GM21423 (cell line): Measurements from ENCODE around the gene AKAP5.

Experiments
- ATAC-seq: cut with Tn5 transposase; IDR thresholded peaks from one replicate; pipeline ENCODE4 v1.9.1; 2021; ENCODE audit warnings: mild to moderate bottlenecking, moderate library complexity; ENCODE audit not compliant: unreplicated experiment

The AKAP5 gene

DNA sequence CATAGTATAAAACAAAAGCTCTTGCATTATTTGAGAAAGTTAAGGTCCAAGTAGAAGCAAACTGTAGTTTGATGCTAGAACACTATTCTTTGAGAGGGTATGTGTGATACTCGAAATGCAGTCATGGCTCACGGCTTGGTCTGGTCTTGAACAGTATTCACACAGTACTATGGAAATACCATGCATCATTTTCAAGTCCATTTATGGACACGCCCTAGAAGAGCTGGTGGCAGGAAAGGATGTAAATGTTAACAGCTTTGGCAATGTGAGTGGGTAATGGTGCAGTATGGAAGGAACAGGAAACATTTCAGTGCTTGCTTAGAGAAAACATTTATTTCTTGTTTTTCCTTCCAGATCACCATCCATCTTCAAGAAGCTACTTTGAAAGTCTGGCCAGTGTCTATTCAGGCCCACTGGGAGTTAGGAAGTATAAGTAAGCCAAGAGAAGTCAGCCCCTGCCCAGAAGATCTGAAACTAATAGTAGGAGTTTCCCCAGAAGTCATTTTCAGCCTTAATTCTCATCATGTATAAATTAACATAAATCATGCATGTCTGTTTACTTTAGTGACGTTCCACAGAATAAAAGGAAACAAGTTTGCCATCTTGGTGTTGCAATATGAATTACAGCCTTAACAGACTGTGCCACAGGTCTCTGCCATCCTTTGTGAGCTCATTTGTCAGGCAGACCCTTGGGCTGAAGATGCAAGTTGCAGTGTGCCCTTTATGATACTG is 5.7 kb upstream of the AKAP5 start:
- ATAC-seq, result no peak

DNA sequence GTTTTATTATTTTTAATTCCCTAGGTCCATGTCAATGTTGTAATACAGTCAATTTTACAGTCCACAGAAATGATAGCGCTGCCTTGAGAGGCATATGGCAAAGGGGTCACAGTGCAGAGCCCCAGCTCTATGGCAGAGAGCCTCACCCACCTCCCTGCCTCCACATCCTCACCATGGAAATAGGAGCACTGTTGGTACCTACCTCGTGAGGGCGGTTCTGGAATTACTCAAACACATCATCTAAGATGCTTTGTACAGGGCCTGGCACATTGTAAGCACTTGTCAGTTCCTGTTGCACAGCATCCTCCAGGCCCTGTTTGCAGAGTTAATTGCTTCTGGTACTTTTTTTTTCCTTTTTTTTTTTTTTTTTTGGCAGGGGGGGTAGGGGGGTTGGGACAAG is 4.1 kb upstream of the AKAP5 start:
- no peak for ATAC-seq

DNA sequence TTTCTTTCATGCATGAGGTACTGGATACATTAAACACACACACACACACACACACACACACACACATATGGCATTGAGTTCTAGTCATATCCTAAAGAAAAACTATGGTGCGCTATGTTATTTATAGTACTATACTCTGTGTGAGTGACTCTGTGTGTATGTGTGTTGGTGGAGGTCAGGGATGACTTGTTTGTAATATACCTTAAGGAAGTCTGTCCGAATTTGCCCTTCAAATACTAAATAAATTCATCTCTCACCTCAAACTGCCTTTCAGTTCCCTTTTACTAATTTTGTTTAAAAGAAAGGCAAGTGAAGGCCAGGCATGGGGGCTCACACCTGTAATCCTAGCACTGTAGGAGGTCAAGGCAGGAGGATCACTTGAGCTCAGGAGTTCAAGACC is 2.1 kb upstream of the AKAP5 start:
- no peak for ATAC-seq

DNA sequence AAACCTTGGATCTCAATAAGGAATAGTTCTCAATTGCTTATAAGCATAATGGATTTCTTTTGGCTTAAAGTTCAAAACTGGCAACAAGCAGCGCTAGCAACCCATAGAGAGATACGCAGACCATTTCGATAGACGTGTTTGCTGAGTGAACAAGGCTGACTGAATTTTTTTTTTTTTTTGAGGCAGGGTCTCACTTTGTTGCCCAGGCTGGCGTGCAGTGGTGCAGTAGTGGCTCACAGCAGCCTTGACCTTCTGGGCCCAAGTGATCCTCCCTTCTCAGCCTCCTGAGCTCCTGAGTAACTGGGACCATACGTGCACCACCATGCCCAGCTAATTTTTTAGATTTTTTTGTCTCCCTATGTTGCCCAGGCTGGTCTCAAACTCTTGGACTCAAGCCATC is 1.4 kb upstream of the AKAP5 start:
- no peak for ATAC-seq

DNA sequence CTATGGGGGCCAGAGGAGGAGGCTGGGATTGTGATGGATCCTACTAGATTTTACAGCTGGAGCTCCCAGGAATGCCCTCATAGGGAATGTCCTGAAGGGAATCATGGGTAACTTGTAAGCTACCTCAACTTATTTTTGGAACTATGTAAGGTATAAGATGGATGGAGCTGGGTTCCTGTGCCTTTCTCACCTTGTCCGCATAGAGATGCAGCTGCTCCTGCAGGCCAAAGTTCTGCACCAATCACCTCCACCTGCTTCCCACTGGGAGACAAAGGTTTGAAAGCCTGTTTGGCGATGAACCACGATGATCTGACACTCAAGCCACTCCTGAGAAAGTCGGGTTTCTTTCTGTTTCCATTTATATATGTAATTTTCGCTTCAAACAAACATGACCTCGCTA is 648 bp upstream of the AKAP5 start:
- ATAC-seq, result peak; percentile 1

DNA sequence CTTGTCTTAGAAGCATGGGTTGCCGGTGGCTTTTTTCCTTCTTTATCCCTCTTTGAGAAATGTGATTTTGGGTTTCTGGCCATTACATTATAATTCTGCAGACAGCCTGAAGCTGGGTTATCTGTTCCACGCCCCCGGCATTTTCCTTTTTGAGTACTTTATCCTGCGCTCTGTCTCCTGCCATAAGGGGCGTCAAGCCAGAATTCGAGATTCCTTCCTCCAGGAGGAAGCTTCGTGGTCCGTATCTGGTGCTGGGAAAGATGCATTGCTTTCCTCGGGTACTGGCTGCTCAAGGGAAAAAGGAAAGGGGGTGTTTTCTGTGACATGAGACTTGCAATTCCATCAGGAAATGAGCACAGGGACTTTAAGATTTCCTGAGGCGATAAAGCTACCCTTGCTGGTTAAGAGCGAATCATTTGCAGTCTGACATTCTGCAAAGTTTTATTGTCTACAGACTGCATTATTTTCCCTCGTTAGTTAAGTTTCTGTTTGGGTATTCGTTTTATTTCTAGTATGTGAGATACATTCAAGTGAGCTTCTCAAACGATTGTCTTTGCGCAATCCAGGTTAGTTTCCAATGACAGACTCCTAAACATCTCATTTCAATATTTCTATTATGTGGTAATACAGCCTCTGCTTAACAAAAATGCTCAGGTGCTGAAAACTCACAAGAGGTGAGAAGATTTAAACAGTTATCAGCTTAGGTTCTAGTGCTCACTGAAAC is 694 bp downstream of the AKAP5 start:
- no peak for ATAC-seq

DNA sequence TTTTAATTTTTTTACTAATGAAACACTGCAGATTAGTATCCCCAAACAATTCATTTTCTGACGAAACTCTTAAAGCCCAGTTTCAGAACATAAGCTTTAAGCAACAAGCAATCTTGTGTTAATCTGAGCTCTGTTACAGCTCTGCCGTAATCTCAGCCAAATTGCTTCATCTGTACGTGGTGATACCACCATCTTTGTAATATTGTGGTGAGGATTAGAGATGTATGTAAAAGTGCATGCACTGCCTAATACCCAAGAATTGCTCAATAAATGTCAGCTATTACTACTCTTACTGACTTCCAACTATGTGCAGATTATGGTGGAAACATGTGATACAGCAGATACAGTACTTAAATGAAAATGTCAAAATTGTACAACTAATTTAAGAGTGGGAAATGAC is 1.8 kb downstream of the AKAP5 start:
- ATAC-seq, result no peak

DNA sequence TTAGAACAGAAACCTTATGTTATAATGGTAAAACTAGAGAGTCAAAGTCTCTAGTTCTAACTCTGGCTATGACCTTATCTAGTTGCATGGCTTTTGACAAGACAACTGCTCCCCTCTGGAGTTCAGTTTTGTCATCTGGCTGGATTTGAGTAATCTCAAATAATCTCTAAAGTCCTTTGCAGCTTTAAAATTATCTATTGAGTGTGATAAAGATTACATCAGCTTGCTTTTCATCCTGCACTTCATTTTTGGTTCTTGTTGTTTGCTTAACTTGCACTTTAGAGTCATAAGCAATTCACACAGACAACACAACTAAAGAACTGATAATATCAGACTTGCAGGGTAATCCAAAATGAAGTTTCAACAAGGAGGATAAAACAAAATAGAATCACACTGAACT is 2.3 kb downstream of the AKAP5 start:
- no peak for ATAC-seq

DNA sequence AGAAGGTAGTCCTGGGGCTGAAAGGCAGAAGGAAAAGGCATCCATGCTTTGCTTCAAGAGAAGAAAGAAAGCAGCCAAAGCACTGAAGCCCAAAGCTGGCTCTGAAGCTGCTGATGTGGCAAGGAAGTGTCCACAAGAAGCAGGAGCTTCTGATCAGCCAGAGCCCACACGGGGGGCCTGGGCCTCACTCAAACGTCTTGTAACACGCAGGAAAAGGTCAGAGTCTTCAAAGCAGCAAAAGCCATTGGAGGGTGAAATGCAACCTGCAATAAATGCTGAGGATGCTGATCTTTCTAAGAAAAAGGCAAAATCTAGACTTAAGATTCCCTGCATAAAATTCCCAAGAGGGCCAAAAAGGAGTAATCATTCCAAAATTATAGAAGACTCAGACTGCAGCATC is 3.2 kb downstream of the AKAP5 start:
- ATAC-seq, result no peak

DNA sequence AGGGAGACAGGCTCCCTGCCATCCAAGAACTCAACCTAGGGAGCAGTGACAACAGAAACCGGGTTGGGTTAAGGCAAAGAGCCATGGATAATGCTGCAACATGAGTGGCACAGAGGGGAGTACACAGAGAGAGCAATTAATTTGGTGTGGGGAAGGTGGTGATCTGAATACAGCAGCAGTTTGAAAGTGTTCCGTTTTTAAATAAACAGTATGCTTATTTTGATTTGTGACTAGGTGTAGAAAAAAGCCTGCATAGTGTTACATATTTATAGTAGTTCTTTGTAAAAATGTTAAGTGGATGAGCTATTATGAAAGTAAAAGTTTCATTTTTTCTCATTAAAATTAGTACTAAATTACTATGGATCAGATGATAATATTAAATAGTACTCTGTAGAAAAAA is 8.7 kb downstream of the AKAP5 start:
- ATAC-seq, result no peak

DNA sequence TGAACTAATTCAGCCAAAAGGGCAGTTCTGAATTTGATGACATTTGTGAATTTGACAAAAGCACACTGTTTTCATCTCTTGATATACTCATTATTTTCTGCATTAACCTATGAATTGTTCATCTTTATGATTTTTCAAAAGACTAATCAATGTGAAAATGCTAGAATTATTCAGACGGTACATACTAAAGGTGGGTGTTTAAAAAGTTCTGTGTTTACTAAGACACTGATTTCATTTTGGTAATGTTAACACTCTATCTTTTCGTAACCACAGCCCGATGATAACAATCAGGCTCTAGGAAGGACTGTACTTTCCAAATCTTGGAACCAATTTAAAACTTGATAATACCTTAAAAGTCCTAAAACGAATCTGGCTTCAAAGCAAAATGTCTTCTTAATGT is 9.4 kb downstream of the AKAP5 start:
- ATAC-seq, result no peak

DNA sequence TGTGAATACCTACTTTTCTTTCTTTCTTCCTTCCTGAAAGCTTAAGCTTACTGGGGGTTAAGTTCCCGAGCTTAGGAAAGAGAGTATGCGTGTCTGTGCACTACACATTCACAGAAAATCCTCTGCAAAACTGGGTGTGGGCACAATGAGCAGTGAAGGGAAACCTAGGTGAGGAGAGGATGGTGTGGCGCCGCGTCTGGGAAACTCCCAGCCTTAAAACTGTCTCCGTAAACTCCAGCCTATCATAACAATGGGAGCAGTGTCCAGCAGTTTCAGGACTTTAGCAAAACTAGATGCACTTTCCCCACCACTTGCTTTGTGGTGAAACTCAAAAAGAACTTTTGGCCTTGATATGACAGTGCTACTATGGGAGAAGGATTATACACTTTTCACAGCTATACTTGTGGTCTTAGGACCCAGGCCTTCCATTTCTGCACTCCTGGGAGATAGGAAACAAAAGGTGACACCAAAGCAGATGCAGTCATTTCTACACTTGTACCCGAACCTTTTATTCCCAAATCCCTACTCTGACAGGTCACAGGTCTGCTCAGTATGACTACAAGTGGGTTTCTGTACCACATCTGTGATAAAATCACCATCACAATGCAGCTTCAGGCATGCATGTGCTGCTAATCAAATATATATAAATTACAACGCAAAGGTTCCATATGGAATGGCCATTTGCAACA is 10.4 kb downstream of the AKAP5 start:
- no peak for ATAC-seq

DNA sequence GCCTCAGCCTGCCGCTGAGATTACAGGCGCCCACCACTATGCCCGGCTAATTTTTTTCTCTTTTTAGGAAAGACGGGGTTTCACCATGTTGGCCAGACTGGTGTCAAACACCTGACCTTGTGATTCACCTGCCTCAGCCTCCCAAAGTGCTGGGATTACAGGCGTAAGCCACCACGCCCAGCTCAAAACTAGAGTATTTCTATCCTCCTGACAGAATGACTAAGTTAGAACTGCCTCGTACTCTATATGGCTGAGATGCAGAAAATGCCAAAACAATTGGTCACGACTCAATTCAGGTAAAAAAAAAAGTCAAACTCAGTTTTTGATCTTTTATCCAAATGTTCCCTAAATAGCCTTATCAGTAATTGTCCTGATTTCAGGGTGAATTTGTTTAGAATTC is 11.1 kb downstream of the AKAP5 start:
- ATAC-seq, result no peak

DNA sequence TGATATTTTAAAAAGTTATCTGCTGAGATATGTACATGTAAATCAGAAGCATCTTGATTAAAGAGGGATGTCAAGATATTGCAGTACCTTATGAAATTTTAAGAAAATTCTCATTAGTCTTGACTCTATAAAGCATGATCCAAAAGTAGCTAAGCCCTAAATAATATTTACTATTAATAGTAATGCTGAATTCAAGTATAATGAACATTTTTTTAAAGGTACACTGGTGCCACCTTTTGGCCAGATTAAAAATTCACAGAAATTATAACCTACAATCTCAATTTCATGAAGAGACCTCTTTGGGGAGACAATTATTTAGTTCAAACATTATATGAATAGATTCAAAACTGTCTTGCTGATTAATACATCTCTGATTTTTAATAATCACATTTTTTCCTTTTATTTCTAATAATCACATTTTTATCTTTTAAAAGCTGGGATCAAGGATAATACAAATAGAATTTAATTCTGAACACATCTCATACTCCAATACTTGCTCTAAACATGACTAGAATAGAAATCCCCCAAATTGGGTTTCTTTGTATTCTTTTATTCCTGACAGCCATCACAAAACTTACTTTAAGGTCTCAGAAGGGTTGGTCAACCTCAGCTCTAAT is 13.4 kb downstream of the AKAP5 start:
- ATAC-seq, result no peak

DNA sequence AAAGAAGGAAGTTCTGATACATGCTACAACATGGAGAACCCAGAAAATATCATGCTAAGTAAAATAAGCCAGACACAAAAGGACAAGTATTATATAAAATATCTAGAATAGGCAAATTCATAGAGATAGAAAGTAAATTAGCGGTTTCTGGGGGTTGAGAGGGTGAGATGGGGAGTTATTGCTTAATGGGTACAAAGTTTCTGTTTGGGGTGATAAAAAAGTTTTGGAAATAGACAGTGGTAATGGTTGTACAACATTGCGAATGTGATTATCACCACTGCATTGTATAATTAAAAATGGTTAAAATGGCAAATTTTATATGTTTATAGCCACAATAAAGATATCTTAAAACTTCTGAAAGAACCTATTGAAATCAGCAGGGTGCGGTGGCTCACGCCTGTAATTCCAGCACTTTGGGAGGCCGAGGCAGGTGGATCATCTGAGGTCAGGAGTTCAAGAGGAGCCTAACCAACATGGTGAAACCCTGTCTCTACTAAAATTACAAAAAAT is 23.3 kb downstream of the AKAP5 start:
- no peak for ATAC-seq

DNA sequence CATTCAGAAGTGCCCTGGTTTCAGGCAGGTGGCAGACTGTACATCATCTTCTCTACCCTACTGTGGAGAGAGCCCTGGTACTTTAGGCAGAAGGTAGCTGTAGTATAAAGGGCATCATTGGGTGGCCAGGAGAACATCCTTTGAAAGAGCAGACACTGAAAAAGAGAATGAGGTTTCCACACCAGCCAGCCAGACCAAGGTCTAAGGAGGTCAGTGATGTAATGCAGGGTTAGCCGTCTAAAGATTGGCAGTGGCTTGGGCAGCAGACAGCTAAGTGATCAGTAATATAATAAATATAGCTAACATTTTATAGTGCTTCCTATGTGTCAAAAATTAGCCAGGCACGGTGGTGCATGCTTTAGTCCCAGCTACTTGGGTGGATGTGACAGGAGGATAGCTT is 26.3 kb downstream of the AKAP5 start:
- no peak for ATAC-seq

DNA sequence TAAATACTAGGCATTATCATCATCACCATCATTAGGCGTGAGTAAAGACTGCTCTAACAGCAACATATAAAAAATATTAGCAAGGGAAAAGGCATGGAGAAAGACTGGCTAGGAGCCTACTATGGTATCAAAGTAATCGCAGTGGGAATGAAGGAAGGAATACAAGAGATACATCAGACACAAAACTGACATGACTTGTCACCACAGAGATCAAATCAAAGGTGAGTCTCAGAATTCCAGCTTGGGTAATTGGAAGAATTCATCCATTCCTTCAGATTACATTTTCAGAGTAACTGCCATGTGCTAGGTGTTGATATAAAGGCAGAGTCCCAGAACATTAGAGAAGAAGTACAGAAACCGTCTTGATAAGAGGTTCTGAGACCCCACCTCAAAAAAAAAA is 28.2 kb downstream of the AKAP5 start:
- ATAC-seq, result no peak

DNA sequence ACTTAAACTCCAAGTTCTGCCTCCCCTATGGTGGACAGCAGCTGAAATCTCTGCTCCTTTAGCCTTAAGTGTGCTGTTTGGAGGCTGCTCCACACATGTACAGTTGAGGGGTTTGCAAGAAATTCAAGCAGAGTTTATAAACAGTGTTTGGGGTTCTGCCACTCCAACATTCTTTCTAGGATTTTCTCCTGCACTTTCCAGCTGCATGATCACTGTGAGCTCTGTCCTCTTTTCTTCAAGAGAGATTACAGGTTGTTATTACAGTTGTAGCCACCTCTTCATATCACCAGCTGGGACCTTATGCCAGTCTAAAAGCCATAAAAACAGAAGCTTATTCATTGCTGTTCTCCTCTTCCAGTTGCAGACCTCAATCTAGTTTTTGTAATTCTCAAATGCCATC is 30.0 kb downstream of the AKAP5 start:
- ATAC-seq, result no peak

DNA sequence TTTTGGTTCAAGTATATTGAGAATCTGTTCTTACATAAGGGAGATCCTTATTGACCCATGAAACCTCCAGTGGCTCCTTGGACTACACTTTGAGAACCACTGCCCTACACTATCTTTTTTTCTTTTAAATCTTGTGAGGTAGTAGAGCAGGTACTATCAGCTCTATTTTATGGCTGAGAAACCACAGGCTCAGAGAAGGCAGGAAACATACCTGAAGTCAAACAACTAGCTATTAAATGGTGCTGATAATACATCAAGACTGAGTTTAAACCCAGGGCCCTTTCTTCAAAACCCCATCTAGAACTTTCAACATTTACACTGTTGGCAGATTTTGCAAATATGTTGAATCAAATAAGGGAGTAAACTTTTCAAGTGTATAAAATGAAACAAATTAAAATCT is 31.5 kb downstream of the AKAP5 start:
- ATAC-seq, result no peak

DNA sequence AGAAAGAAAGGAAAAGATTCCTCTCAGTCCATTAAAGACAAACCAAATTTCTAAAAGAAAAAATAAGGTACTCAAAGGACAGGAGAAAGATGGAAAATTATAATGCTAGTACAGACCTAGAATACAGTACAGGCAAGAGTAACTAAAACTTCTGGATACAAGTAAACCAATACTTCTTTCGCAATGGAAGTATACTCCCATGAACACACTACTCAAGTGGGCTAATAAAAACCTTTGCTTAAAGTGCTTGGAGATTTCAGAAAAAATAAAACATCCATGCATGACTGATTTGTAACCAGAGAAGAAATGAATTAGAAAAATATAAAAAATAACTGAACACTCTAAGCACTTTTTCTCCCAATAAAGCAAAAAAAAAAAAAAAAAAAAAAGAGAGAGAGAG is 34.8 kb downstream of the AKAP5 start:
- ATAC-seq, result no peak

DNA sequence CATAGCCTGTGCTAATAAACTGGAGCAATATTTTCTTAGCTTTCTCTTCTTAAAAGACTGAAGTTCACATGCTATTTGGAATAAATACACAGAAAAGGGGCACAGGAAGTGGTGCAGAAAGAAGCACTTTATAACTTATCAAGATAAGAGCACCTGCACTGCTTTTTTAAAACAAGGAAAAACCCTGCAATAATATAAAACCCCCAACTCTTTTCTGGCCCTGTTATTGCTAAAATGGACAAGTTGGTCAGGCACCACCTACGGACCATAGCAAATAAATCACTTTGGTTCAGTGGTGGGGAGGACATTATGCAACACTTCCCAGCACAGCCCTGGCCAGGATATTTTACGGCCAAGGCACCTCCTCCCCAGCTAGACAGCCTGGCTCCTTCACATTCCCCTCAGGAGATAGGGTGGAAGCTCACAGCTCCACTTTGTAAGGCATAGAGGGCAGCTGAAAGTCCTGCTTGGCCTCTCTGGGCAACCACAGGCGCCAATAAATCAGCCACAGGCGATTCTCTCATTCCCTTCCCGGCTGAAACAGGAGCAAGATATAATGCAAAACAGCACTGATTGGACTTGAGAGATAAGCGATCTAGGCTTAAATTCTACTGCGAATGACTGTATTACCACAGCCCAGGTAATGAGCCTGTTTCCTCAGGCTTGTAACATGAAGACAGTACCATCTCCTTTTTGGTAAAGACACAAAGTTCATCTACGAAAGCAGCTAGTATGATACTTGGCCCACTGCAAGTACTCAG is 36.3 kb downstream of the AKAP5 start:
- no peak for ATAC-seq
